Ascending aorta (tissue), 2 donors: ENCODE results near the gene MOB3B. TPM values are rescaled to one million over a fixed set of nuclear protein-coding genes. Genes with fewer than 3 reads are reported as not detected.
A peak's percentile ranks its signal among the peaks of the same experiment; 100 is the strongest.
"Not testable (repeated sequence)": the region's sequence is repeated elsewhere in the genome, so short reads cannot be mapped to it uniquely, and the experiment has no call there.

ENCODE experiments used
- DNase-seq, 2 donors: peaks; one replicate each; pipeline ENCODE4 v3.0.0-alpha.2; 2019; ENCODE audit warnings: low spot score in 2 of 2
- H3K27ac ChIP-seq, 2 donors: fragments of 200-600 bp; sonication (generic); one replicate each; pipeline ENCODE4 v1.5.1; 2016 to 2017; ENCODE audit warnings: mild to moderate bottlenecking in 1 of 2
- H3K27me3 ChIP-seq: fragments of 200-600 bp; sonication (generic); one replicate; pipeline ENCODE4 v1.5.1; 2017
- H3K36me3 ChIP-seq, 2 donors: fragments of 200-600 bp; sonication (generic); one replicate each; pipeline ENCODE4 v1.5.1; 2016
- H3K4me1 ChIP-seq, 2 donors: fragments of 200-600 bp; sonication (generic); one replicate each; pipeline ENCODE4 v1.5.1; 2016 to 2017; ENCODE audit warnings: mild to moderate bottlenecking in 1 of 2
- H3K4me3 ChIP-seq, 2 donors: fragments of 200-600 bp; sonication (generic); one replicate each; pipeline ENCODE4 v1.5.1; 2016 to 2017; ENCODE audit warnings: mild to moderate bottlenecking in 1 of 2
- H3K9me3 ChIP-seq, 2 donors: fragments of 200-600 bp; sonication (generic); one replicate each; pipeline ENCODE4 v1.5.1; 2016
- intact Hi-C: fragments of 100-400 bp; cut with DNase I; formaldehyde crosslinking; loops from one replicate; pipeline ENCODE4 v1.15.1; 2023
- total RNA-seq: library from RNA; depleted of rRNA; stranded (reverse); fragments of >200 nt; gene quantifications from one replicate; pipeline ENCODE4 v1.1.0, GENCODE V29; 2016
- TF ChIP-seq, protein P1 (sequence below), 3 experiments: fragments of 200-600 bp in 2 of 3; fragments of 450-650 bp in 1 of 3; sonication (generic) in 2 of 3; IDR thresholded peaks; one replicate each; pipeline ENCODE4 v1.5.1; 2016 to 2019; ENCODE audit warnings: antibody characterized with exemption in 3 of 3, mild to moderate bottlenecking in 1 of 3, moderate library complexity in 1 of 3

MOB3B gene
- total RNA-seq, 1 donor from 2014 or later, result 2.4 TPM

DNA sequence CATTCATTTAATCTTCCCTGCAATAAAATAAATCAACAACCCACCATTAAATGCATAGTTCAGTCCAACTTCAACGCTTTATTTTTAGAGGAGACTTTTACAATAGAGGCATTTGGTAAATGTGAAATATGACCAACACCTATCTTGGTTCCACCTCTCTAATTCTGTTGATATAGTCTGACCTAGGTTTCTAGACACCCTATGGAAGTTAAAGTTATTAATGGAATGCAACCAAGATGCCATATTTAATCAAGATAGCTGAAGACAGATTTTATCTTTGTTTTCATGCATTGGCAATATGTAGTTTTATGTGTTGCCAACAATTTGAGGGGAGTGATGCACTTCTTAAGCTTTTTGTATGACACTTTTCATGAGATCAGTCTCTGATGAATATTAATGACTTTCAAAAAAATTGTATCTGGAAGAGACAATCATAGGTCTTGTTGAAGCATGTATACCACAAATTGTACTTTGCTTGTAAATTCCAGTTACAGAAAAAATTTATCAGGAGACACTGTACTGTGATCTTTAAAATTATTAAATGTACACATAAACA lies 107.3 kb downstream of the MOB3B start:
- DNase-seq, result no peak
- Histone ChIP-seq H3K27me3 (no peaks in the 10 kb centered on the region), H3K27ac (no peak overlapping the region), H3K4me3 (no peak overlapping the region), H3K4me1 (peaks cover 0 to 5% of the 10 kb centered on the region in 2 donors), H3K36me3 (no peaks in the 10 kb centered on the region), H3K9me3 (no peaks in the 10 kb centered on the region)
- TF ChIP-seq, protein P1, sequence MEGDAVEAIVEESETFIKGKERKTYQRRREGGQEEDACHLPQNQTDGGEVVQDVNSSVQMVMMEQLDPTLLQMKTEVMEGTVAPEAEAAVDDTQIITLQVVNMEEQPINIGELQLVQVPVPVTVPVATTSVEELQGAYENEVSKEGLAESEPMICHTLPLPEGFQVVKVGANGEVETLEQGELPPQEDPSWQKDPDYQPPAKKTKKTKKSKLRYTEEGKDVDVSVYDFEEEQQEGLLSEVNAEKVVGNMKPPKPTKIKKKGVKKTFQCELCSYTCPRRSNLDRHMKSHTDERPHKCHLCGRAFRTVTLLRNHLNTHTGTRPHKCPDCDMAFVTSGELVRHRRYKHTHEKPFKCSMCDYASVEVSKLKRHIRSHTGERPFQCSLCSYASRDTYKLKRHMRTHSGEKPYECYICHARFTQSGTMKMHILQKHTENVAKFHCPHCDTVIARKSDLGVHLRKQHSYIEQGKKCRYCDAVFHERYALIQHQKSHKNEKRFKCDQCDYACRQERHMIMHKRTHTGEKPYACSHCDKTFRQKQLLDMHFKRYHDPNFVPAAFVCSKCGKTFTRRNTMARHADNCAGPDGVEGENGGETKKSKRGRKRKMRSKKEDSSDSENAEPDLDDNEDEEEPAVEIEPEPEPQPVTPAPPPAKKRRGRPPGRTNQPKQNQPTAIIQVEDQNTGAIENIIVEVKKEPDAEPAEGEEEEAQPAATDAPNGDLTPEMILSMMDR (IDR thresholded peaks at IDR 0.05), result no peak
- intact Hi-C loops, result no loop called here

DNA sequence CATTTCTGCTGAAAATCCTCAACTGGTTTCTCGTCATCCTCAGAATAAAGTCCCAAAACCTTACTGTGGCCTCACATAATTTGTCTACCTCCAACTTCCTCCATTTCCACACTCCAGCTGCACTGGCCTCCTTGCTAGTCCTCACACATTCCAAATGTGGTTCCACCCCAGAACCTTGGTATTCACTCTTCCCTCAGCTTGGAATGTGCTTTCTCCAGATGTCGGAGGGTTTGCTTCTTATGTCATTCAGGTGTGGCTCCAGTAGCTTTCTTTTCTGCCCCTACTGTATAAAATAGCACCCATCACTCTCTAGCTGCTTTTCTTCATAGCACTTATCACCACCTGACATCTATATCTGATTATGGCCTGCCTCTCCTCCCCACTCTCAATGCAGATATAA lies 108.0 kb downstream of the MOB3B start:
- Histone ChIP-seq H3K27me3 (no peaks in the 10 kb centered on the region), H3K36me3 (no peaks in the 10 kb centered on the region), H3K9me3 (no peaks in the 10 kb centered on the region), H3K27ac (no peak overlapping the region), H3K4me3 (no peak overlapping the region), H3K4me1 (no peaks in the 10 kb centered on the region)
- TF ChIP-seq, protein P1 (IDR thresholded peaks at IDR 0.05), result no peak
- no peak for DNase-seq
- intact Hi-C loops, result no loop called here

DNA sequence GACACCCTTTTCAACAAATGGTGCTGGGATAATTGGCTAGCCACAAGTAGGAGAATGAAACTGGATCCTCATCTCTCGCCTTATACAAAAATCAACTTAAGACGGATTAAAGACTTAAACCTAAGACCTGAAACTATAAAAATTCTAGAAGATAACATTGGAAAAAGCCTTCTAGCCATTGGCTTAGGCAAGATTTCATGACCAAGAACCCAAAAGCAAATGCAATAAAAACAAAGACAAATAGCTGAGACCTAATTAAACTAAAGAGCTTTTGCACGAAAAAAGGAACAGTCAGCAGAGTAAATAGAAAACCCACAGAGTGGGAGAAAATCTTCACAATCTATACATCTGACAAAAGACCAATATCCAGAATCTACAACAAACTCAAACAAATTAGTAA lies 110.1 kb downstream of the MOB3B start:
- DNase-seq, H3K27me3 ChIP-seq, H3K4me3 ChIP-seq, H3K27ac ChIP-seq, H3K9me3 ChIP-seq, intact Hi-C loops, H3K36me3 ChIP-seq, H3K4me1 ChIP-seq: not testable (repeated sequence)

DNA sequence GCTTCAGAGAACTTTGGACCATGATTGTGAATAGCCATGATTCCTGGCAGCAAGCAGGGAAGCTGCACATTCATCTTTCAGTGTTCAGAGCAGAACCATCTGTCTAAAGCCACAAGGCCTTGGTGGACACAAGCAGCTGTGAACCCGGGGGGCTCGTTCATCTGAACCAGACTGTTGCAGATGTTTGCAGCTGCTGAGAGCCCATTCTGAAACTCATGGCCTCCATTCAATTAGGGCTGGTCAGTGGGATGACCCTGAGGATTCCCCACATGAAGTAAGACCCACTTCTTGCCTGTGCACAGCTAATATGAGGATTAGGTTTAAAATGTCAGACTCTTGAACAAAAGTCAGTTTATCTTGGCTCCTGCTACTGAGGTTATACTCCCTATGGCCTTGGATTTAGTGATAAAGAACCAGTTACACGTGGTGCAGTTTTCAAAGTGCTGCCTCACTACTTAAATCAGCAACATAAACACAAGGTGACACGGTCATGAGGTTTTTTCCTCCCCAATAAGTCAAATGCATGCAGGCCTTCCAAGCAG lies 115.3 kb downstream of the MOB3B start:
- peak overlapping the region in 1 of 2 donors; percentile 54 for H3K4me3 ChIP-seq
- peak overlapping the region; percentile 49 to 63 for H3K27ac ChIP-seq
- H3K4me1 ChIP-seq, result peaks cover 0 to 12% of the 10 kb centered on the region in 2 donors
- H3K36me3 ChIP-seq, result no peaks in the 10 kb centered on the region
- TF ChIP-seq, protein P1 (IDR thresholded peaks at IDR 0.05), result no peak
- DNase-seq, result no peak
- H3K27me3 ChIP-seq, result no peaks in the 10 kb centered on the region
- intact Hi-C loops, result loop anchor here (5.0 kb wide), 2 partner anchors 62 to 113 kb away; partner anchors contain the start of gene MOB3B
- no peaks in the 10 kb centered on the region for H3K9me3 ChIP-seq

DNA sequence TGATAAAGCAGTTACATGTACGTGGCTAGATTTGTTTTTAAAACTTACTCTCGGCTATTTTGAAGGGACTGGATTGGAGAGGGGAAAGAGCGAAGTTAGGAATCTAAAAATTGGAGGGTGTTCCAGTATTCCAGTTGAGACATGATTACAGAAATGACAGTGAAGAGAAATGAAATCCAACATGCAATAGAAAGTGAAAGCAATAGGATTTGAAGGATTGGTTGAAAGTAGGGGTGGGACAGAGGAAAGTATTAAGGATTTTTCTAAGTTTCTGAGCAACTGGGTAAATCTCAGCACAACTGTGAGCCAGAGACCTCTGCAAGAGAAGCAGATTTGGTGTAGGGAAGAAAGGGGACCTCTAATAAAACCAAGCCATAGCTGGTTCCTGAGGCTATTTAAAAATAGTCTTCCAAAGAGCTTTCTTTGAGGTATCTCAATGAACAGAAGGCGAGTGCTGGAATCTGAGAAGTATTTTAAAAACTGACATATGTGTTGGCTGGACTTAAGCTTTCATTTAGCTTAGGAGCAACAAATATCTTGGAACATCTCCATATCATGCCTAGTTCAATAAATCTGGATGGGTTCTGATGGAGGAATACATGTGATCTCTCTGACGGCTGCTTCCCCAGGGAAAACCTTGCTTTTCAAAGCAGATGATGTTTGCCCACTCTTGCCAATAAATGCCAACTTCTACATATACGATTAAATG lies 115.9 kb downstream of the MOB3B start:
- H3K36me3 ChIP-seq, result no peaks in the 10 kb centered on the region
- no peaks in the 10 kb centered on the region for H3K27me3 ChIP-seq
- DNase-seq, result no peak
- H3K4me1 ChIP-seq, result peaks cover 0 to 12% of the 10 kb centered on the region in 2 donors
- peak overlapping the region; percentile 43 to 54 for H3K4me3 ChIP-seq
- no peaks in the 10 kb centered on the region for H3K9me3 ChIP-seq
- TF ChIP-seq, protein P1 (IDR thresholded peaks at IDR 0.05), result no peak
- peak overlapping the region; percentile 49 to 63 for H3K27ac ChIP-seq
- intact Hi-C loops, result loop anchor here (5.0 kb wide), 2 partner anchors 61 to 114 kb away; partner anchors contain the start of gene MOB3B

DNA sequence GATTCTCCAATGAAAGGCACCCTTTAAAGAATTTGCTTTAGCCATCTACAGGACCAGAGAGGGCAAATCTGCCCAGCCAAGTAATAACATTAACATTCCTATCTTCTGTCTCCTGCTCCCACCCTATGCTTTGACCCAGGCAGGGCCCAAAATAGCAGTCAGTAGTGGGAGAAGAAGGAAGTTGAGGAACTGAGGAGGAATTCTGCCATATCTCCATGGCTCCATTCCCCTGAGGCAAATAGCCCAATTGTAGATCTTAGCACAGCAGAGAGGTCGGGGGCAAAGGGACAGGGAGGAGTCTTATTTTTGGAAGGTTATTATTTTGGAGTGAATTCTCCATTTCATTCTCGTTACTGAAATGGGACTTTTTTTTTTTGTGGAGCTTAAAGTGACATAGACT lies 116.7 kb downstream of the MOB3B start:
- intact Hi-C loops, result loop anchor here (5.0 kb wide), 2 partner anchors 61 to 114 kb away; partner anchors contain the start of gene MOB3B
- TF ChIP-seq, protein P1 (IDR thresholded peaks at IDR 0.05), result no peak
- Histone ChIP-seq H3K27ac (peak overlapping the region; percentile 49 to 63), H3K36me3 (no peaks in the 10 kb centered on the region), H3K27me3 (no peaks in the 10 kb centered on the region), H3K4me3 (peak overlapping the region in 1 of 2 donors; percentile 54), H3K4me1 (peaks cover 0 to 12% of the 10 kb centered on the region in 2 donors), H3K9me3 (no peaks in the 10 kb centered on the region)
- DNase-seq, result no peak
